ENCODE data around the gene MDH1. TPM values are rescaled to one million over a fixed set of nuclear protein-coding genes. Genes with fewer than 3 reads are reported as not detected.

The MDH1 gene
- total RNA-seq, 1 experiment from 2014 or later = 221 TPM

GRCh38 chr2:63651861-63652651 is 63.3 kb downstream of the MDH1 start:
- no peak for DNase-seq
- H3K9me3 ChIP-seq = peaks cover 2% of the 10 kb centered on the region; the same call in 1 of the 2 replicates
- no peaks in the 10 kb centered on the region for H3K27me3 ChIP-seq
- no peaks in the 10 kb centered on the region for H3K36me3 ChIP-seq
- H3K4me3 ChIP-seq = no peak overlapping the region

GRCh38 chr2:63652652-63652985 is 63.9 kb downstream of the MDH1 start:
- no peak overlapping the region for H3K4me3 ChIP-seq
- peaks cover 2% of the 10 kb centered on the region; the same call in 1 of the 2 replicates for H3K9me3 ChIP-seq
- no peaks in the 10 kb centered on the region for H3K27me3 ChIP-seq
- no peaks in the 10 kb centered on the region for H3K36me3 ChIP-seq
- DNase-seq = no peak

GRCh38 chr2:63654959-63655358 is 66.2 kb downstream of the MDH1 start:
- peaks cover 2% of the 10 kb centered on the region; the same call in 1 of the 2 replicates for H3K9me3 ChIP-seq
- DNase-seq = no peak
- H3K4me3 ChIP-seq = no peak overlapping the region
- H3K27me3 ChIP-seq = no peaks in the 10 kb centered on the region
- no peaks in the 10 kb centered on the region for H3K36me3 ChIP-seq

Other genes starting within 250 kb of the MDH1 start
- 7.8 and 11.0 TPM in 2 replicates for gene WDPCP, start 486 bp upstream of the MDH1 start, total RNA-seq (2014; rRNA removed; shearing (Covaris generic); ENCODE audit: low replicate concordance)